HepG2 (cell line): ENCODE measurements around the gene TAS1R1.

Source experiments
- JUN ChIP-seq: sonication (generic); formaldehyde crosslinking; IDR thresholded peaks from 2 replicates; pipeline ENCODE4 v1.4.0; 2020; ENCODE audit warnings: mild to moderate bottlenecking, missing genetic modification reagents
- NFIC ChIP-seq: IDR thresholded peaks from 2 replicates; pipeline ENCODE4 v1.6.1; 2012; ENCODE audit warnings: mild to moderate bottlenecking, low read length, inconsistent platforms
- POLR2AphosphoS5 ChIP-seq: IDR thresholded peaks from 2 replicates; pipeline ENCODE4 v1.6.1; 2012; ENCODE audit warnings: low read depth, low read length
- RFX5 ChIP-seq: IDR thresholded peaks from 2 replicates; pipeline ENCODE4 v1.6.1; 2011; ENCODE audit warnings: low read depth, low read length, improper control_type of control experiment
- SNAPC2 ChIP-seq: sonication (generic); formaldehyde crosslinking; IDR thresholded peaks from 2 replicates; pipeline ENCODE4 v1.8.1; 2022; ENCODE audit warnings: mild to moderate bottlenecking, missing genetic modification reagents
- TBX2 ChIP-seq: sonication (generic); formaldehyde crosslinking; IDR thresholded peaks from 2 replicates; pipeline ENCODE4 v1.5.0; 2020; ENCODE audit warnings: missing genetic modification reagents, mild to moderate bottlenecking, borderline replicate concordance
- TCF12 ChIP-seq, 2 experiments: fragments of 450-650 bp in 1 of 2; sonication (generic) in 1 of 2; formaldehyde crosslinking in 1 of 2; IDR thresholded peaks; 2 replicates each; pipeline versions ENCODE4 v1.6.1 to v1.8.0; 2017 to 2022; ENCODE audit warnings: antibody characterized with exemption in 1 of 2, mild to moderate bottlenecking in 1 of 2, missing genetic modification reagents in 1 of 2, moderate library complexity in 1 of 2
- TF ChIP-seq, protein P1 (sequence below): IDR thresholded peaks from 2 replicates; pipeline ENCODE4 v1.6.1; 2016; ENCODE audit warnings: missing compliant biosample characterization, missing genetic modification reagents, borderline replicate concordance

DNA sequence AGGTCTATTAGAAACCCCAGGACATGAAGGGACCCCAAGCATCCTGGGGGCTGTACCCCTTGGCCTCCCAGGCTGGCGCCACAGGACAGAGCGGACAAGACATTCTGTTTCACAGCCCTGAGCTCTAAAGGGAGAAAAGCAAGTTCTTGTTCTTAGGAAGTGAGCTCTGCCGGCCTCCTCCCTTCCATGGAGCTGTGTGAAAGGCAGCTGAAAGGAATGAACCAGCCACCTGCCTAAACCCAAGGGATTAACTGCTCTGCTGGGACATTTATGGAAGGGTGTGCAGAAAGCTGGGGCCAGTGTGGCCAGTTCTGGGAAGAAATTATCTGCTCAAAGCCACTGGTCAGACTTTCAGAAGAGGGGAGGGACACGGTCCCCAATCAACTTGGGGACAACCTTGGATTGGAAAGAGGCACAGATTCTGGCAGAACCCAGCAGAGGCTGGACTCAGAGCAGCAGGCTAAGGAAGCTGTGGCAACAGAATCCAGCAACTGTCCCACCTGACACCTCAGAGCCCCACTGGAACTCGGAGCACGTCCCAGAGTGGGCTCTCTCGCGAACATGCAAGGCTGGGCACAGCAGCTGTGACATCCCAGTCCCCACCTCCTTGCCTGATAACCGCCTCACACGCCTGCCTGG, 45.4 kb downstream of the TAS1R1 start:
- TF ChIP-seq TBX2 (CRISPR knock-in tag) = no peak
- TF ChIP-seq JUN (CRISPR knock-in tag) = no peak
- no peak for TF ChIP-seq NFIC
- TF ChIP-seq, protein P1, sequence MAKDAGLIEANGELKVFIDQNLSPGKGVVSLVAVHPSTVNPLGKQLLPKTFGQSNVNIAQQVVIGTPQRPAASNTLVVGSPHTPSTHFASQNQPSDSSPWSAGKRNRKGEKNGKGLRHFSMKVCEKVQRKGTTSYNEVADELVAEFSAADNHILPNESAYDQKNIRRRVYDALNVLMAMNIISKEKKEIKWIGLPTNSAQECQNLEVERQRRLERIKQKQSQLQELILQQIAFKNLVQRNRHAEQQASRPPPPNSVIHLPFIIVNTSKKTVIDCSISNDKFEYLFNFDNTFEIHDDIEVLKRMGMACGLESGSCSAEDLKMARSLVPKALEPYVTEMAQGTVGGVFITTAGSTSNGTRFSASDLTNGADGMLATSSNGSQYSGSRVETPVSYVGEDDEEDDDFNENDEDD (CRISPR knock-in tag) = no peak
- TF ChIP-seq TCF12 (IDR thresholded peaks at IDR 0.05) = no peak
- no peak for TF ChIP-seq TCF12 (CRISPR knock-in tag; IDR thresholded peaks at IDR 0.05)
- no peak for TF ChIP-seq SNAPC2 (CRISPR knock-in tag)
- TF ChIP-seq RFX5 = no peak
- no peak for TF ChIP-seq POLR2AphosphoS5
